ENCODE results near the gene ATRIP. TPM values are rescaled to one million over a fixed set of nuclear protein-coding genes. Genes with fewer than 3 reads are reported as not detected.

ATRIP gene
- total and polyA plus RNA-seq, 2 of the 8 experiments (the other 6 are each of a cell fraction or from before 2014, with no cell fraction given) = 18.5 to 20.2 TPM

GRCh38 chr3:48446425-48447193, at the start of gene ATRIP (continued):
- no peak for TF ChIP-seq CHD7 (IDR thresholded peaks at IDR 0.05; ENCODE audit: insufficient replicate concordance, low read length)
- TF ChIP-seq BACH1 (IDR thresholded peaks at IDR 0.05; ENCODE audit: low read length) = no peak
- TF ChIP-seq PHF8 (conservative IDR thresholded peaks at IDR 0.05; ENCODE audit: low read depth, low read length) = peak; percentile 93
- no peak for TF ChIP-seq CHD1 (IDR thresholded peaks at IDR 0.05; ENCODE audit: low read depth, low read length)
- TF ChIP-seq CBX8 (IDR thresholded peaks at IDR 0.05; ENCODE audit: borderline replicate concordance, low read depth, low read length) = no peak
- TF ChIP-seq TEAD4 (IDR thresholded peaks at IDR 0.05; ENCODE audit: low read depth, low read length) = no peak
- no peak for TF ChIP-seq CTBP2 (IDR thresholded peaks at IDR 0.05; ENCODE audit: borderline replicate concordance, insufficient read depth, insufficient read length, low read length)
- TF ChIP-seq SP2 (IDR thresholded peaks at IDR 0.05; ENCODE audit: low read length) = no peak
- no peak for TF ChIP-seq CBX5 (IDR thresholded peaks at IDR 0.05; ENCODE audit: low read depth, low read length)

Measured in H1 (cell line).